Stimulated activated effector memory CD8-positive, alpha-beta T cell treated with anti-CD3 and anti-CD28 coated beads, Interleukin-12 subunit alpha, Interleukin-12 subunit beta, amount 100 ng/mL, for 72 hours (primary cell): ENCODE measurements around the gene WDR74.
"Not testable (repeated sequence)": the region's sequence is repeated elsewhere in the genome, so short reads cannot be mapped to it uniquely, and the experiment has no call there.

Experiments
- ATAC-seq: fragments of 150-1000 bp; cut with Tn5 transposase; 2 replicates; pipeline ENCODE4 v1.10.0; 2021
- DNase-seq, 2 donors: peaks; one replicate each; pipeline ENCODE4 v3.0.0; 2021 to 2022; ENCODE audit warnings: low spot score in 2 of 2
- H3K27ac Mint-ChIP-seq: one replicate; pipeline ENCODE4 v1.8.0; 2022; ENCODE audit warnings: mild to moderate bottlenecking, mixed read lengths
- H3K36me3 Mint-ChIP-seq: one replicate; pipeline ENCODE4 v1.8.0; 2022; ENCODE audit warnings: mild to moderate bottlenecking, mixed read lengths
- H3K4me1 Mint-ChIP-seq: one replicate; pipeline ENCODE4 v1.8.0; 2022; ENCODE audit warnings: mixed read lengths
- H3K4me3 Mint-ChIP-seq: one replicate; pipeline ENCODE4 v1.8.0; 2022; ENCODE audit warnings: mild to moderate bottlenecking, mixed read lengths
- H3K9me3 Mint-ChIP-seq: one replicate; pipeline ENCODE4 v1.8.0; 2022; ENCODE audit warnings: mixed read lengths

Gene WDR74

GRCh38 chr11:62874851-62875250, 35.5 kb upstream of the WDR74 start:
- Mint-ChIP-seq H3K27ac (no peak overlapping the region), H3K4me1 (peaks cover 7% of the 10 kb centered on the region), H3K9me3 (no peaks in the 10 kb centered on the region), H3K4me3 (no peak overlapping the region), H3K36me3 (peaks cover 8% of the 10 kb centered on the region)
- ATAC-seq (no peak), DNase-seq (no peak)

DNA sequence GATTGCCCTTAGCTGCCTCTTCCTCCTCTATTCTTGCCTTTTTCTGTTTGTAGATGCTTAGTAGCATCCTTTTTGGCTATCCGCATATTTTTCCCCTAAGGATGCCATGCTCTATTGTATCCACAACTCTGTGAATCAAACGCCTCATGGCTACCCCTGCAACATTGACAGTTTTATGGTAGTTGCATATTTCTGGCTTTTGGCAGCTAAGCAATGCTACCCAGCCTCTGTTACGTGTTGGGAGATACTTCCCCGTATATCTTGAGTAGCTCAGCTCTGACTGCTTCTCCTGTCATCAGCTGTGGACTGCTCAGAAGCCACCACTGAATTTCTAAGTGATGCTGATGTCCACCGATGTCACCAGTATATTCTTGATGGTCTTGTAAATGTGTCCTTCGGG, 26.2 kb upstream of the WDR74 start:
- no peak for DNase-seq
- Mint-ChIP-seq H3K4me3 (no peak overlapping the region), H3K36me3 (peaks cover 6% of the 10 kb centered on the region), H3K9me3 (no peaks in the 10 kb centered on the region), H3K4me1 (peaks cover 9% of the 10 kb centered on the region), H3K27ac (no peak overlapping the region)
- ATAC-seq = no peak

GRCh38 chr11:62863687-62864335, 24.4 kb upstream of the WDR74 start:
- Mint-ChIP-seq H3K27ac (no peak overlapping the region), H3K9me3 (no peaks in the 10 kb centered on the region), H3K4me1 (peaks cover 16% of the 10 kb centered on the region), H3K36me3 (no peaks in the 10 kb centered on the region), H3K4me3 (no peak overlapping the region)
- no peak for ATAC-seq
- no peak for DNase-seq

- not testable (repeated sequence) for H3K36me3 Mint-ChIP-seq, H3K27ac Mint-ChIP-seq, DNase-seq, H3K4me3 Mint-ChIP-seq, H3K9me3 Mint-ChIP-seq, ATAC-seq
- H3K4me1 Mint-ChIP-seq = peaks cover 16% of the 10 kb centered on the region
Measured at GRCh38 chr11:62861564-62862192, 22.3 kb upstream of the WDR74 start.

GRCh38 chr11:62860835-62861563, 21.6 kb upstream of the WDR74 start:
- H3K9me3 Mint-ChIP-seq = no peaks in the 10 kb centered on the region
- H3K36me3 Mint-ChIP-seq = peaks cover 16% of the 10 kb centered on the region
- ATAC-seq (peak; percentile 59), DNase-seq (no peak)
- no peak overlapping the region for H3K27ac Mint-ChIP-seq
- peaks cover 20% of the 10 kb centered on the region for H3K4me1 Mint-ChIP-seq
- H3K4me3 Mint-ChIP-seq = no peak overlapping the region

GRCh38 chr11:62859281-62859703, 19.9 kb upstream of the WDR74 start:
- H3K27ac Mint-ChIP-seq = peak overlapping the region; percentile 77
- H3K4me3 Mint-ChIP-seq, ATAC-seq: not testable (repeated sequence)

DNA sequence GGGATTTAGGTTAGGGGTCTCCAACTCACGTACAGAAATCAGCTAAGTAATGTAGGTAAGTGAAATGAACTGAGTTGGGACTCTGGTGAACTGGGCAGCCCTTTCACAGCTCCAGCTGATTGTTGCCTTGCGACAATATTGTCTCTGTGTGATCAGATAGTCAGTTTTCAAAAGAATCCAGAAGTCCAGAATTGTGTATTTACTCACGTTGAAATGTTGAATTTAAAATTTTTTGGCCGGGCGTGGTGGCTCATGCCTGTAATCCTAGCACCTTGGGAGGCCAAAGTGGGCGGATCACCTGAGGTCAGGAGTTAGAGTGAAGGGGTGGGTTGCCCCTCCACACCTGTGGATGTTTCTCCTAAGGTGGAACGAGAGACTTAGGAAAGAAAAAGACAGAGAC, 18.8 kb upstream of the WDR74 start:
- Mint-ChIP-seq H3K4me3 (peak overlapping the region; percentile 94), H3K27ac (peak overlapping the region; percentile 3), H3K36me3 (peaks cover 44% of the 10 kb centered on the region), H3K4me1 (peaks cover 45% of the 10 kb centered on the region), H3K9me3 (no peaks in the 10 kb centered on the region)
- DNase-seq = no peak
- no peak for ATAC-seq

More at GRCh38 chr11:62859281-62859703, 19.9 kb upstream of the WDR74 start:
- not testable (repeated sequence) for H3K9me3 Mint-ChIP-seq, DNase-seq
- Mint-ChIP-seq H3K4me1 (peaks cover 34% of the 10 kb centered on the region), H3K36me3 (peaks cover 33% of the 10 kb centered on the region)

DNA sequence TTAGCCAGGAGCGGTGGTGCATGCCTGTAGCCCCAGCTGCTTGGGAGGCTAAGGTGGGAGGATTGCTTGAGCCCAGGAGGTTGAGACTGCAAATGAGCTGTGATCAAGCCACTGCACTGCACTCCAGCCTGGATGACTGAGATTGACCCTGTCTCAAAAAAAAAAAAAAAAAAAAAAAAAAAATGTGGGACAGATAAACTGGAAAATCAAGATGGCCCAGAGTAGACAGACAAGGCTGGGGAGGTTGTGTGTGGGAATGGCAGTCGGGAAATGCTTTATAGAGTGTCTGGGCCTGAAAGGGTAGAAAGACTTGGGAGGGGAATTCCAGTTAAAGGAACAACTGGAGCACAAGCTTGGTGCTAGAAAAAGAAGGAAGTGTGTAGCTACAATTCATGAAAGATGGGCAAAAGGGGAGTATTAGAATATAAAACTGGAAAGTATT, 18.2 kb upstream of the WDR74 start:
- H3K27ac Mint-ChIP-seq = peak overlapping the region; percentile 54
- peak overlapping the region; percentile 94 for H3K4me3 Mint-ChIP-seq
- no peaks in the 10 kb centered on the region for H3K9me3 Mint-ChIP-seq

GRCh38 chr11:62856333-62856895, 17.0 kb upstream of the WDR74 start:
- ATAC-seq (no peak), DNase-seq (no peak)
- Mint-ChIP-seq H3K4me1 (peaks cover 60% of the 10 kb centered on the region), H3K9me3 (no peaks in the 10 kb centered on the region), H3K27ac (peak overlapping the region; percentile 98), H3K4me3 (peak overlapping the region; percentile 94), H3K36me3 (peaks cover 62% of the 10 kb centered on the region)

More for the DNA sequence above, 18.2 kb upstream of the WDR74 start:
- peaks cover 50% of the 10 kb centered on the region for H3K36me3 Mint-ChIP-seq
- DNase-seq (no peak), ATAC-seq (no peak)
- H3K4me1 Mint-ChIP-seq = peaks cover 51% of the 10 kb centered on the region

GRCh38 chr11:62855571-62856332, 16.4 kb upstream of the WDR74 start:
- Mint-ChIP-seq H3K4me1 (peaks cover 54% of the 10 kb centered on the region), H3K9me3 (no peaks in the 10 kb centered on the region), H3K27ac (peak overlapping the region; percentile 98), H3K36me3 (peaks cover 68% of the 10 kb centered on the region), H3K4me3 (peak overlapping the region; percentile 94)
- ATAC-seq = peak; percentile 85
- DNase-seq = peak; percentile 99 to 100

GRCh38 chr11:62854825-62855570, 15.6 kb upstream of the WDR74 start:
- DNase-seq (no peak), ATAC-seq (no peak)
- peak overlapping the region; percentile 94 for H3K4me3 Mint-ChIP-seq
- peaks cover 56% of the 10 kb centered on the region for H3K4me1 Mint-ChIP-seq
- H3K9me3 Mint-ChIP-seq = no peaks in the 10 kb centered on the region
- H3K36me3 Mint-ChIP-seq = peaks cover 76% of the 10 kb centered on the region
- peak overlapping the region; percentile 98 for H3K27ac Mint-ChIP-seq

DNA sequence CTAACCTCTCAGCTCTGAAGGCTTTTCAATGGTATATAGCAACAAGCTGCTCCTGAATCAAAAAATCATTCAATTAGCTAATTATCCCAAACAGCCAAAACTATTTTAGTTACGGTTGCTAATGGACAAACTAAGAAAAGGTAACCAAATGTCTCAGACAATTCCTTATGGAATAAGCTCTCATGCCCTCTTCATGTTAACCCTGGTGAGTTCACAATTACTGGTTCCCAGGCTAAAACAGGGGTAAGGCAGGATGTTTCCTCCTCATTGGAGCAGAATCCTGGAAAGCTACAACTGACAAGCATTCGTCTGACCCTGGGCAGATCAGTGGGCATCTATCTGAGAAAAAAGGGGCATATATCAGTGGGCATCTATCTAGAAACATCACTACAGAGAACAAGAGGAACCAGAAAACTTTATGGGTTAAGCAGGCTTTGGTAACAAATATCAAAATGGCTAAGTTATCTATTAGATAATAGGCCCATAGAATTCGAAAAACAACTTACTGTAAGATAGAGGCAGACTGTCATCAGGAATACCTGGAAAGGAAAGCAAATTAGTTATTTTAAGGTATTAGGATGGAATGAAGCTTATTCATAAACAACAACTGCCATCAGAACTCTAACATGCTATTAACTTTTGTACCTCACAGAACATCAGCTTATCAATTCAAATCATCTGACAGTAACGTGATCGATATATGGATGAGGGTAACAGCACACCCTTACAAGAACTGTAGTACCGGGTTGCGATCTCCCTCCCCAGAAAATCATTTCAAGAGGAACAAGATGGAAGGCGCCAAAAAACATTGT, 14.8 kb upstream of the WDR74 start:
- peak overlapping the region; percentile 94 for H3K4me3 Mint-ChIP-seq
- peak overlapping the region; percentile 98 for H3K27ac Mint-ChIP-seq
- DNase-seq (no peak), ATAC-seq (no peak)
- H3K4me1 Mint-ChIP-seq = peaks cover 53% of the 10 kb centered on the region
- peaks cover 79% of the 10 kb centered on the region for H3K36me3 Mint-ChIP-seq
- no peaks in the 10 kb centered on the region for H3K9me3 Mint-ChIP-seq

DNA sequence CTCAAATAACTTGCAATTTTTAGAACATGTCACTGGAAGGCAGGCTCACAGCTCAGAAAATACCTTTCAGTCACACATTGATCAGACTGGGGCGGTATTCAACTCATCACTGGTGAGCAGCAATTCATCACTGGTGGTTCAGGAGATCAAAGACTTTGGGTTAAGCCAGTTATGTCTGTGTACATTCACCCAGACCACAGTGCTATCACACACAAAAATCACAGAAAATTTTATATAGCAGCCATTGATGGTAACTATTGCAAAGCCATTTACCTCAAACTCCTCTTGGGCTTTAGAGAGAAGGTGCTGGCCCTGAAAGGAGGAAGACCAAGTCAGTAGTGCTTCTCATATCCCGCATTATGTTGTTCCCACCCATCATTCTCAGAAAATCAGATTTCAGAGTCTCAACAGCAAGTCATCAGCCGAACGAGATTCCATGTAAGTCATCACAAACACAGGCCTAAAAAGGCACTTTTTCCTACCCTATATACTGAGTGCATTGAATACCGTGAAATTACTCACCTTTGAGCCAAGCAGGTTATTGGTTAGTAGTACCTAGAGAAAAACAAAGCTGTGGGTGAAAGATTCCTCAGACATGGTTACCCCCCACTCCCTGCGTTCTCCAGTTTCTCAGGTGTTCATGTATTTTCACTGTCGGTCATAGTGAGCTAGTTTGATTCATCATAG, 14.0 kb upstream of the WDR74 start:
- Mint-ChIP-seq H3K27ac (peak overlapping the region; percentile 98), H3K4me1 (peaks cover 53% of the 10 kb centered on the region), H3K36me3 (peaks cover 79% of the 10 kb centered on the region), H3K9me3 (no peaks in the 10 kb centered on the region), H3K4me3 (peak overlapping the region; percentile 94)
- no peak for DNase-seq
- peak; percentile 46 for ATAC-seq
